ENCODE results near the gene ACIN1.

The ACIN1 gene

DNA sequence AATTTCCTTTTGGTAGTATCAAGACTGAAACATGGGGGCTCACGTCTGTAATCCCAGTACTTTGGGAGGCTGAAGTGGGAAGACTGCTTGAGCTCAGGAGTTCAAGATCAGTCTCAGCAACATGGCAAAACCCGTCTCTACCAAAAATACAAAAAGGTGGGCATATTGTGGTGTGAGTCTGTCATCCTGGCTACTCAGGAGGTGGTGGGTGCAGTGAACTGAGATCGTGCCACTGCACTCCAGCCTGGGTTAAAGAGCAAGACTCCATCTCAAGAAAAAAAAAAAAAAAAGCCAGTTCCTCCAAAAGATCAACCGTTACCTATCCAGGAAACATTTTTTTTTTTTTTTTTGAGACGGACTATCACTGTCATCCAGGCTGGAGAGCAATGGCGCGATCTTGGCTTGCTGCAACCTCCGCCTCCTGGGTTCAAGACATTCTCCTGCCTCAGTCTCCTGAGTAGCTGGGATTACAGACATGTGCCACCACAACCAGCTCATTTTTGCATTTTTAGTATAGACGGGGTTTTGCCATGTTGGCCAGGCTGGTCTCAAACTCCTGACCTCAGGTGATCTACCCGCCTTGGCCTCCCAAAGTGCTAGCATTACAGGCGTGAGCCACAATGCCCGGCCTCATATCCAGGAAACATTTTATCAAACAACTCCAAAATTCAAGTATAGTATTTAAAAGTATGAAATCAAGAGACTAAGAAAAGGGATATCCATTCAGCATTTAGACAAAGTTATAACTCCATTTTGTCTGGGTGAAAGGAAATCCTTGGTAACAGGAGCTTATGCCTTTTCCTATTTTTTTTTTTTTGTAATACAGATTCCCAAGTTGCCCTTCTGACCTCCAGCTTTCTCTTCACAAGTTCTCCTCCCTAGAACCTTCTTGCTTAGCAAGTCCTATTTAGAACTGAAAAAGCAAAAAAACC, 3.4 kb downstream of the ACIN1 start:
- no peak overlapping the region for H3K4me3 ChIP-seq (replicated peaks; ENCODE audit: insufficient read depth, low read length)
- no peak for TF ChIP-seq GABPA (IDR thresholded peaks at IDR 0.05; ENCODE audit: low read depth)
- no peak for TF ChIP-seq POLR2AphosphoS5 (IDR thresholded peaks at IDR 0.05; ENCODE audit: low read depth)
- no peak for TF ChIP-seq SPI1 (IDR thresholded peaks at IDR 0.05; ENCODE audit: borderline replicate concordance, low read depth)
- no peak for TF ChIP-seq REST (IDR thresholded peaks at IDR 0.05; ENCODE audit: insufficient replicate concordance, low read depth)
- TF ChIP-seq, protein P1, sequence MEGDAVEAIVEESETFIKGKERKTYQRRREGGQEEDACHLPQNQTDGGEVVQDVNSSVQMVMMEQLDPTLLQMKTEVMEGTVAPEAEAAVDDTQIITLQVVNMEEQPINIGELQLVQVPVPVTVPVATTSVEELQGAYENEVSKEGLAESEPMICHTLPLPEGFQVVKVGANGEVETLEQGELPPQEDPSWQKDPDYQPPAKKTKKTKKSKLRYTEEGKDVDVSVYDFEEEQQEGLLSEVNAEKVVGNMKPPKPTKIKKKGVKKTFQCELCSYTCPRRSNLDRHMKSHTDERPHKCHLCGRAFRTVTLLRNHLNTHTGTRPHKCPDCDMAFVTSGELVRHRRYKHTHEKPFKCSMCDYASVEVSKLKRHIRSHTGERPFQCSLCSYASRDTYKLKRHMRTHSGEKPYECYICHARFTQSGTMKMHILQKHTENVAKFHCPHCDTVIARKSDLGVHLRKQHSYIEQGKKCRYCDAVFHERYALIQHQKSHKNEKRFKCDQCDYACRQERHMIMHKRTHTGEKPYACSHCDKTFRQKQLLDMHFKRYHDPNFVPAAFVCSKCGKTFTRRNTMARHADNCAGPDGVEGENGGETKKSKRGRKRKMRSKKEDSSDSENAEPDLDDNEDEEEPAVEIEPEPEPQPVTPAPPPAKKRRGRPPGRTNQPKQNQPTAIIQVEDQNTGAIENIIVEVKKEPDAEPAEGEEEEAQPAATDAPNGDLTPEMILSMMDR (IDR thresholded peaks at IDR 0.05; ENCODE audit: insufficient read depth, low read length), result no peak
- no peak for DNase-seq (ENCODE audit: low read depth in 1 of 2, low spot score in 1 of 2)
- H3K27ac ChIP-seq (replicated peaks), result no peak overlapping the region
- H3K27me3 ChIP-seq (ENCODE audit: insufficient read depth, poor library complexity, severe bottlenecking), result no peaks in the 10 kb centered on the region

- no peak overlapping the region for H3K4me3 ChIP-seq (replicated peaks; ENCODE audit: insufficient read depth, low read length)
- no peak for TF ChIP-seq REST (IDR thresholded peaks at IDR 0.05; ENCODE audit: insufficient replicate concordance, low read depth)
- no peak for TF ChIP-seq GABPA (IDR thresholded peaks at IDR 0.05; ENCODE audit: low read depth)
- no peak for TF ChIP-seq POLR2AphosphoS5 (IDR thresholded peaks at IDR 0.05; ENCODE audit: low read depth)
- TF ChIP-seq SPI1 (IDR thresholded peaks at IDR 0.05; ENCODE audit: borderline replicate concordance, low read depth), result no peak
- TF ChIP-seq, protein P1 (IDR thresholded peaks at IDR 0.05; ENCODE audit: insufficient read depth, low read length), result no peak
- no peak for DNase-seq (ENCODE audit: low read depth in 1 of 2, low spot score in 1 of 2)
- no peaks in the 10 kb centered on the region for H3K27me3 ChIP-seq (ENCODE audit: insufficient read depth, poor library complexity, severe bottlenecking)
- H3K27ac ChIP-seq (replicated peaks), result no peak overlapping the region
Measured at GRCh38 chr14:23090254-23090636, 4.7 kb downstream of the ACIN1 start.

GRCh38 chr14:23089498-23090253, 5.3 kb downstream of the ACIN1 start:
- no peak for DNase-seq (ENCODE audit: low read depth in 1 of 2, low spot score in 1 of 2)
- no peaks in the 10 kb centered on the region for H3K27me3 ChIP-seq (ENCODE audit: insufficient read depth, poor library complexity, severe bottlenecking)
- no peak overlapping the region for H3K4me3 ChIP-seq (replicated peaks; ENCODE audit: insufficient read depth, low read length)
- no peak overlapping the region for H3K27ac ChIP-seq (replicated peaks)
- TF ChIP-seq POLR2AphosphoS5 (IDR thresholded peaks at IDR 0.05; ENCODE audit: low read depth), result no peak
- TF ChIP-seq, protein P1 (IDR thresholded peaks at IDR 0.05; ENCODE audit: insufficient read depth, low read length), result no peak
- TF ChIP-seq SPI1 (IDR thresholded peaks at IDR 0.05; ENCODE audit: borderline replicate concordance, low read depth), result no peak
- TF ChIP-seq REST (IDR thresholded peaks at IDR 0.05; ENCODE audit: insufficient replicate concordance, low read depth), result no peak
- TF ChIP-seq GABPA (IDR thresholded peaks at IDR 0.05; ENCODE audit: low read depth), result no peak
